NCI-H69 (cell line): Measurements from ENCODE around the gene TAF9.

Experiments used
- DNase-seq: peaks from one replicate; lab custom pipeline; 2025; lab: John Stamatoyannopoulos, UW

TAF9 gene

GRCh38 chr5:69335341-69335935 is 33.9 kb downstream of the TAF9 start:
- peak; percentile 22 for DNase-seq

GRCh38 chr5:69334793-69335268 is 34.5 kb downstream of the TAF9 start:
- peak; percentile 90 for DNase-seq

GRCh38 chr5:69333668-69334315 is 35.5 kb downstream of the TAF9 start:
- peak; percentile 8 for DNase-seq

- peak; percentile 54 for DNase-seq
Observed at GRCh38 chr5:69331528-69332445, 37.5 kb downstream of the TAF9 start.

- DNase-seq = no peak
Observed at GRCh38 chr5:69329905-69330489, 39.3 kb downstream of the TAF9 start.

- DNase-seq = no peak
Observed at GRCh38 chr5:69326365-69326764, 43.0 kb downstream of the TAF9 start.

- DNase-seq = no peak
Observed at GRCh38 chr5:69317391-69317790, 51.9 kb downstream of the TAF9 start.

GRCh38 chr5:69315972-69316371 is 53.3 kb downstream of the TAF9 start:
- no peak for DNase-seq
